Endothelial cell (in vitro differentiated cells): ENCODE measurements around the gene HAL. TPM values are rescaled to one million over a fixed set of nuclear protein-coding genes. Genes with fewer than 3 reads are reported as not detected.

Experiments used
- DNase-seq: peaks from one replicate; pipeline ENCODE4 v3.0.0; 2021; ENCODE audit warnings: low spot score
- H3K27ac Mint-ChIP-seq: one replicate; pipeline ENCODE4 v1.8.0; 2021; ENCODE audit warnings: mixed read lengths, inconsistent platforms; ENCODE audit not compliant: unreplicated experiment
- H3K27me3 Mint-ChIP-seq: one replicate; pipeline ENCODE4 v1.8.0; 2021; ENCODE audit warnings: mild to moderate bottlenecking, moderate library complexity, mixed read lengths, inconsistent platforms; ENCODE audit not compliant: unreplicated experiment
- H3K36me3 Mint-ChIP-seq: one replicate; pipeline ENCODE4 v1.8.0; 2021; ENCODE audit warnings: mild to moderate bottlenecking, low read depth, mixed read lengths, inconsistent platforms; ENCODE audit not compliant: unreplicated experiment
- H3K4me1 Mint-ChIP-seq: one replicate; pipeline ENCODE4 v1.8.0; 2021; ENCODE audit warnings: mild to moderate bottlenecking, mixed read lengths, inconsistent platforms; ENCODE audit not compliant: unreplicated experiment
- H3K4me3 Mint-ChIP-seq: one replicate; pipeline ENCODE4 v1.8.0; 2021; ENCODE audit warnings: mild to moderate bottlenecking, mixed read lengths, inconsistent platforms; ENCODE audit not compliant: unreplicated experiment
- H3K9me3 Mint-ChIP-seq: one replicate; pipeline ENCODE4 v1.8.0; 2021; ENCODE audit warnings: mixed read lengths, inconsistent platforms; ENCODE audit not compliant: unreplicated experiment
- total RNA-seq: library from RNA; stranded (reverse); fragmentation: NEBNext Ultra II Directional; extraction: Animal tissue kit (Norgen Biotek cat#: 25700); gene quantifications from one replicate; pipeline ENCODE4 v1.2.1, GENCODE V29; 2021; ENCODE audit not compliant: unreplicated experiment
- TF ChIP-seq, protein P1 (sequence below): fragments of 200-600 bp; sonication (generic); IDR thresholded peaks from one replicate; pipeline ENCODE4 v1.5.0; 2021; ENCODE audit warnings: antibody characterized with exemption; ENCODE audit not compliant: unreplicated experiment

HAL gene
- total RNA-seq, 1 donor from 2014 or later = 1.1 TPM

DNA sequence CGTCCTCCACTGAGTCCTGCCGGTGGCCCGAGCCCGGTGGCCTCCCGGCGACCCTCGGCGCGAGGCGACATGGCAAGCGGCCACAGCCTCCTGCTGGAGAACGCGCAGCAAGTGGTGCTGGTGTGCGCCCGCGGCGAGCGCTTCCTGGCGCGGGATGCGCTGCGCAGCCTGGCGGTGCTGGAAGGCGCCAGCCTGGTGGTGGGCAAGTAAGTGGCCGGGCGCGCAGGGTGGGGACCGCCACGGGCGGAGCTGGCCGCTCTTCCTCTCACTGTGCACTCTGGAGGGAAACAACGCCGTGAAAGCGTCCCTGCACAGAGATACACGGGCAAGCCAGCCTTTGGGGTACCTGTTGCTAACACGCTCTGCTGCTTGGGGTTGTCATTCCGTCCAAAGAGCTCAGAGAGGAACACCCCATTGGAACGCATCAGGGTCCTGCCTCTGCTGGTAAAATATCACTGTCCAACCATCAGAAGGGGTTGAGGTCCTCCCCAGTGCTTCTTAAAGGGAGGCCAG lies 52.8 kb downstream of the HAL start, which contains the start of gene AMDHD1:
Gene AMDHD1, plus strand, starts transcription at position 2 of the 513 bp plus-strand sequence. Its CDS starts 68 bp downstream, at position 70.
- Mint-ChIP-seq H3K27me3 (peaks cover 2% of the 10 kb centered on the region), H3K36me3 (no peaks in the 10 kb centered on the region), H3K4me3 (peak within 1 kb of the TSS; percentile 88), H3K9me3 (no peaks in the 10 kb centered on the region), H3K27ac (no peak within 1 kb of the TSS), H3K4me1 (no peaks in the 10 kb centered on the region)
- TF ChIP-seq, protein P1, sequence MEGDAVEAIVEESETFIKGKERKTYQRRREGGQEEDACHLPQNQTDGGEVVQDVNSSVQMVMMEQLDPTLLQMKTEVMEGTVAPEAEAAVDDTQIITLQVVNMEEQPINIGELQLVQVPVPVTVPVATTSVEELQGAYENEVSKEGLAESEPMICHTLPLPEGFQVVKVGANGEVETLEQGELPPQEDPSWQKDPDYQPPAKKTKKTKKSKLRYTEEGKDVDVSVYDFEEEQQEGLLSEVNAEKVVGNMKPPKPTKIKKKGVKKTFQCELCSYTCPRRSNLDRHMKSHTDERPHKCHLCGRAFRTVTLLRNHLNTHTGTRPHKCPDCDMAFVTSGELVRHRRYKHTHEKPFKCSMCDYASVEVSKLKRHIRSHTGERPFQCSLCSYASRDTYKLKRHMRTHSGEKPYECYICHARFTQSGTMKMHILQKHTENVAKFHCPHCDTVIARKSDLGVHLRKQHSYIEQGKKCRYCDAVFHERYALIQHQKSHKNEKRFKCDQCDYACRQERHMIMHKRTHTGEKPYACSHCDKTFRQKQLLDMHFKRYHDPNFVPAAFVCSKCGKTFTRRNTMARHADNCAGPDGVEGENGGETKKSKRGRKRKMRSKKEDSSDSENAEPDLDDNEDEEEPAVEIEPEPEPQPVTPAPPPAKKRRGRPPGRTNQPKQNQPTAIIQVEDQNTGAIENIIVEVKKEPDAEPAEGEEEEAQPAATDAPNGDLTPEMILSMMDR = no peak
- peak; percentile 72 for DNase-seq

DNA sequence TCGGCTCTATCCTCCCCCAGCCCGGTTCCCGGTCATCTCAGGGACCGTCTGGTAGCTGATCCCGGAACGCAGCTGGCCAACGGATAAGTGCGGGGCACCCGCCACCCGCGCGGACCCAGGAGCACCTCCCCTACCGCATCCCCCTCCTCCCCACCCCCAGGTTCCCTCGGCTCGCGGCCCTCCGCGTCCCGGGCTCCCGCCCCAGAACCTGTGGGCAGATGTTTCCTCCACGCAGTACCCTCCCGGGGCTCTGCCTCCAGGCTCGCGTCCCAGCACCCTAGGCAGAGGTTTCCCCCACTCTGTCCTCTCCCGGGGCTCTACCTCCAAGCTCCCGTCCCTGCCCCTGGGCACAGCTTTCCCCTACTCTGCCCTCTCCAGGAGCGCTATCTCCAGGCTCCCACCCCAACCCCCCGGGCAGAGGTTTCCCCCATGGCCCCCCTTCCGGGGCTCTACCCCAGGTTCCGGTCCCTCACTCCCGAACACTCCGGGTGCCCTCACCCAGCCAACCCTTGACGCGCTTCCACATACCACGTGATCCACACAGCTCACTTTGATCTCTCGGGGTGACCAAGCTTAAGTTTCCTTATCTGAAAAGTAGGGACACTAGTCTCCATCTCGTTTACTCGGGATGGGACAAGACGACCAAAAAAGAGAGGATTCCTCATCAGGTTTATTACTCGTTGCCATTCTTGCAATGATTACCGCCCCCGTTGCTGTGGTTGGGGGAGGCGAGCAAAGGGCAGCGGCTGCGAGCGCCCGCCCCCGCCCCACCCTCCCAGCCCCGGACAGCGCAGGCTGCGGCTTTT lies 53.4 kb downstream of the HAL start, which contains the start of gene CCDC38:
Gene CCDC38, minus strand, starts transcription at position 91 of the 806 bp plus-strand sequence. CDS start 6,105 bp downstream, outside the sequence.
- peaks cover 2% of the 10 kb centered on the region for H3K27me3 Mint-ChIP-seq
- H3K9me3 Mint-ChIP-seq = no peaks in the 10 kb centered on the region
- H3K4me3 Mint-ChIP-seq = peak within 1 kb of the TSS; percentile 88
- H3K27ac Mint-ChIP-seq = no peak within 1 kb of the TSS
- TF ChIP-seq, protein P1 = no peak
- no peaks in the 10 kb centered on the region for H3K4me1 Mint-ChIP-seq
- DNase-seq = peak; percentile 20
- no peaks in the 10 kb centered on the region for H3K36me3 Mint-ChIP-seq

DNA sequence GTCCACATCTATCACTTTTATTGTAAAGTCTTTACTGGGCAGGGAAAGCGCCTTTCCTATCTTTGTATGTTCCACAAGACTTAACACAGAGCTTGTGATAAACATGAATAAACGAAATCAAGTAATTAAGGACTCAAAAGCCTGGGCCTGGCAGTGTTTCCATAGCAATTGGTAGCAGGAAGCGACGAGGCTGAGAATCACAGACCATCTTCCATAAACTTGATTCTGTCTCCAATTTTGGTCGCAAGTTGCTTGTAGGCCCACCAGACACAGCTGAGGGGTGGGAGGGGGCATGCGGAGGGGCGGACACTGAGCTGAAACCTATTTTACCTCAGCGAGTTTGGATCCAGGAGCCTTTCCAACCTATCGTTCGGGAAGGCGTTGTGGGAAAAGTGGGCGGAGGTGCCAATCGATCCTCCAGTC lies 54.0 kb downstream of the HAL start:
- Mint-ChIP-seq H3K4me1 (no peaks in the 10 kb centered on the region), H3K27me3 (peaks cover 2% of the 10 kb centered on the region), H3K9me3 (no peaks in the 10 kb centered on the region), H3K27ac (no peak overlapping the region), H3K4me3 (peak overlapping the region; percentile 82), H3K36me3 (no peaks in the 10 kb centered on the region)
- TF ChIP-seq, protein P1 = no peak
- no peak for DNase-seq

DNA sequence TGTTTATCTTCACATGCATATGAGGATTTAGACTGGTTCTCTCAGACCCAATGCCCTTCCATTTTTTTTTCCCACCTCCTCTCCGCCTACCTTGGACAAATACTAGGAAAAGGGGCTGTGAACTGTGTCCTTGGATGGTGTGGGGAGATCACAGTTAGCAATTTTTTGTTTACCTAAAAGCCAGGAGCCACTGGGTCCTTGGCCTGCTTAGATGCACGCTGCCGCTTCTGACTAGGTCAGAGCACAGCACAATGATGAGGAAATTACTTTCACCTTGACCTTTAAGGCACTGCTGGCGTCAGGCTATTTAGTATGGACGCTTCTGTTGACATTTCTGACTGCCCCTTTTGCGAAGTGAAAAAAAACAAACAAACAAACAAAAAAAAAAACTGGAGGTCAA lies 55.6 kb downstream of the HAL start:
- H3K4me1 Mint-ChIP-seq = no peaks in the 10 kb centered on the region
- TF ChIP-seq, protein P1 = no peak

More for the DNA sequence above, 55.6 kb downstream of the HAL start:
- Mint-ChIP-seq H3K27me3 (peaks cover 2% of the 10 kb centered on the region), H3K36me3 (no peaks in the 10 kb centered on the region), H3K9me3 (no peaks in the 10 kb centered on the region), H3K27ac (no peak overlapping the region), H3K4me3 (no peak overlapping the region)
- DNase-seq = no peak

Other genes with a start within 250 kb of the HAL start
- 0.13 TPM for gene NTN4, start 205.6 kb downstream of the HAL start, total RNA-seq
- 28.3 TPM for gene SNRPF, start 137.4 kb downstream of the HAL start, total RNA-seq
- not detected for gene CCDC38, start 53.7 kb downstream of the HAL start, total RNA-seq
- gene AMDHD1, start 53.0 kb downstream of the HAL start, total RNA-seq = not detected
- gene LTA4H, start 39.2 kb upstream of the HAL start, total RNA-seq = 86.5 TPM
- 294 TPM for gene ELK3, start 198.0 kb upstream of the HAL start, total RNA-seq